ENCODE results near the gene NUB1. TPM values are rescaled to one million over a fixed set of nuclear protein-coding genes. Genes with fewer than 3 reads are reported as not detected.

Gene NUB1
- polyA plus RNA-seq, 1 of the 3 experiments (the other 2 are of a cell fraction), result 54.0 TPM

- 62% methylated on average over 7 of the region's 7 CpGs for WGBS (ENCODE audit: low lambda C conversion rate)
- no peaks in the 10 kb centered on the region for H3K9me2 ChIP-seq
- H3K27me3 ChIP-seq (ENCODE audit: insufficient read depth), result peaks cover 38% of the 10 kb centered on the region
- no peak overlapping the region for H2AFZ ChIP-seq (ENCODE audit: low read depth)
- H3K27ac ChIP-seq (ENCODE audit: low read depth in 2 of 2, low read length in 1 of 2), result no peak overlapping the region
- no peaks in the 10 kb centered on the region for H3K36me3 ChIP-seq (replicated peaks in 1 of 2; ENCODE audit: control insufficient read depth in 1 of 2, insufficient read depth in 2 of 2, low read length in 1 of 2)
- CTCF ChIA-PET, result interaction anchor here (0.6 to 9.3 kb wide), 20 partner anchors 12 to 534 kb away, joined by 3 to 97 read pairs (median 6); partner anchors contain the start of genes ABCF2 and NUB1
- H3K4me3 ChIP-seq (ENCODE audit: low read depth in 2 of 2, low read length in 1 of 2), result no peak overlapping the region
- DNase-seq, result no peak
- no peak overlapping the region for H3K4me2 ChIP-seq
- H4K20me1 ChIP-seq (ENCODE audit: insufficient read depth), result no peaks in the 10 kb centered on the region
- no peak for TF ChIP-seq TEAD4 (IDR thresholded peaks at IDR 0.05; ENCODE audit: borderline replicate concordance, insufficient read depth)
- TF ChIP-seq, protein P1, sequence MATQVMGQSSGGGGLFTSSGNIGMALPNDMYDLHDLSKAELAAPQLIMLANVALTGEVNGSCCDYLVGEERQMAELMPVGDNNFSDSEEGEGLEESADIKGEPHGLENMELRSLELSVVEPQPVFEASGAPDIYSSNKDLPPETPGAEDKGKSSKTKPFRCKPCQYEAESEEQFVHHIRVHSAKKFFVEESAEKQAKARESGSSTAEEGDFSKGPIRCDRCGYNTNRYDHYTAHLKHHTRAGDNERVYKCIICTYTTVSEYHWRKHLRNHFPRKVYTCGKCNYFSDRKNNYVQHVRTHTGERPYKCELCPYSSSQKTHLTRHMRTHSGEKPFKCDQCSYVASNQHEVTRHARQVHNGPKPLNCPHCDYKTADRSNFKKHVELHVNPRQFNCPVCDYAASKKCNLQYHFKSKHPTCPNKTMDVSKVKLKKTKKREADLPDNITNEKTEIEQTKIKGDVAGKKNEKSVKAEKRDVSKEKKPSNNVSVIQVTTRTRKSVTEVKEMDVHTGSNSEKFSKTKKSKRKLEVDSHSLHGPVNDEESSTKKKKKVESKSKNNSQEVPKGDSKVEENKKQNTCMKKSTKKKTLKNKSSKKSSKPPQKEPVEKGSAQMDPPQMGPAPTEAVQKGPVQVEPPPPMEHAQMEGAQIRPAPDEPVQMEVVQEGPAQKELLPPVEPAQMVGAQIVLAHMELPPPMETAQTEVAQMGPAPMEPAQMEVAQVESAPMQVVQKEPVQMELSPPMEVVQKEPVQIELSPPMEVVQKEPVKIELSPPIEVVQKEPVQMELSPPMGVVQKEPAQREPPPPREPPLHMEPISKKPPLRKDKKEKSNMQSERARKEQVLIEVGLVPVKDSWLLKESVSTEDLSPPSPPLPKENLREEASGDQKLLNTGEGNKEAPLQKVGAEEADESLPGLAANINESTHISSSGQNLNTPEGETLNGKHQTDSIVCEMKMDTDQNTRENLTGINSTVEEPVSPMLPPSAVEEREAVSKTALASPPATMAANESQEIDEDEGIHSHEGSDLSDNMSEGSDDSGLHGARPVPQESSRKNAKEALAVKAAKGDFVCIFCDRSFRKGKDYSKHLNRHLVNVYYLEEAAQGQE (IDR thresholded peaks at IDR 0.05; ENCODE audit: low read depth, low read length), result no peak
- no peak for TF ChIP-seq GATA2 (CRISPR knock-in tag; IDR thresholded peaks at IDR 0.05)
- no peaks in the 10 kb centered on the region for H3K9me3 ChIP-seq
- no peaks in the 10 kb centered on the region for H3F3A ChIP-seq (replicated peaks; ENCODE audit: insufficient read depth)
- no peak overlapping the region for H3K9ac ChIP-seq
- H3K79me2 ChIP-seq (ENCODE audit: insufficient read depth), result no peaks in the 10 kb centered on the region
- POLR2A ChIA-PET, result interaction anchor here (0.6 kb wide), 1 partner anchor 634 kb away, joined by 4 read pairs; no protein-coding TSS in a partner anchor
- peaks cover 0 to 3% of the 10 kb centered on the region in 2 experiments; a peak in 1 of 4 replicates for H3K4me1 ChIP-seq (ENCODE audit: control insufficient read depth in 1 of 2, insufficient read depth in 2 of 2, low read depth in 1 of 2, low read length in 1 of 2)
Observed at GRCh38 chr7:151304856-151305255, 36.8 kb upstream of the NUB1 start.

GRCh38 chr7:151306374-151306773 lies 35.2 kb upstream of the NUB1 start:
- DNase-seq, result no peak
- H3K9me2 ChIP-seq, result no peaks in the 10 kb centered on the region
- H3K9ac ChIP-seq, result no peak overlapping the region
- no peak overlapping the region for H3K4me2 ChIP-seq
- H3K79me2 ChIP-seq (ENCODE audit: insufficient read depth), result no peaks in the 10 kb centered on the region
- H3K27ac ChIP-seq (ENCODE audit: low read depth in 2 of 2, low read length in 1 of 2), result no peak overlapping the region
- no peak overlapping the region for H3K4me3 ChIP-seq (ENCODE audit: low read depth in 2 of 2, low read length in 1 of 2)
- TF ChIP-seq FOXJ3 (CRISPR knock-in tag; IDR thresholded peaks at IDR 0.05) (no peak), RFX5 (IDR thresholded peaks at IDR 0.05; ENCODE audit: low read length) (no peak), YY1 (IDR thresholded peaks at IDR 0.05; ENCODE audit: low read depth) (no peak)
- TF ChIP-seq, protein P2, sequence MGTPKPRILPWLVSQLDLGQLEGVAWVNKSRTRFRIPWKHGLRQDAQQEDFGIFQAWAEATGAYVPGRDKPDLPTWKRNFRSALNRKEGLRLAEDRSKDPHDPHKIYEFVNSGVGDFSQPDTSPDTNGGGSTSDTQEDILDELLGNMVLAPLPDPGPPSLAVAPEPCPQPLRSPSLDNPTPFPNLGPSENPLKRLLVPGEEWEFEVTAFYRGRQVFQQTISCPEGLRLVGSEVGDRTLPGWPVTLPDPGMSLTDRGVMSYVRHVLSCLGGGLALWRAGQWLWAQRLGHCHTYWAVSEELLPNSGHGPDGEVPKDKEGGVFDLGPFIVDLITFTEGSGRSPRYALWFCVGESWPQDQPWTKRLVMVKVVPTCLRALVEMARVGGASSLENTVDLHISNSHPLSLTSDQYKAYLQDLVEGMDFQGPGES (IDR thresholded peaks at IDR 0.05; ENCODE audit: low read depth, low read length), result no peak
- no peak overlapping the region for H2AFZ ChIP-seq (ENCODE audit: low read depth)
- peaks cover 3% of the 10 kb centered on the region for H3F3A ChIP-seq (replicated peaks; ENCODE audit: insufficient read depth)
- H3K27me3 ChIP-seq (ENCODE audit: insufficient read depth), result peaks cover 37% of the 10 kb centered on the region
- H3K9me3 ChIP-seq, result no peaks in the 10 kb centered on the region; the same call in 1 of the 2 replicates
- ChIA-PET CTCF (interaction anchor here (0.7 to 9.3 kb wide), 7 partner anchors 10 to 139 kb away, joined by 3 to 97 read pairs (median 6); partner anchors contain the start of genes ABCF2 and GBX1), POLR2A (no interaction called here)
- H4K20me1 ChIP-seq (ENCODE audit: insufficient read depth), result no peaks in the 10 kb centered on the region
- H3K36me3 ChIP-seq (replicated peaks in 1 of 2; ENCODE audit: control insufficient read depth in 1 of 2, insufficient read depth in 2 of 2, low read length in 1 of 2), result no peaks in the 10 kb centered on the region
- H3K4me1 ChIP-seq (ENCODE audit: control insufficient read depth in 1 of 2, insufficient read depth in 2 of 2, low read depth in 1 of 2, low read length in 1 of 2), result peaks cover 0 to 3% of the 10 kb centered on the region in 2 experiments; a peak in 1 of 4 replicates
- 58% methylated on average over 8 of the region's 8 CpGs for WGBS (ENCODE audit: low lambda C conversion rate)

Measured in SK-N-SH (cell line).